T47D (cell line): Measurements from ENCODE around the gene DDHD1.
A peak's percentile ranks its signal among the peaks of the same experiment; 100 is the strongest.
"Not testable (repeated sequence)": the region's sequence is repeated elsewhere in the genome, so short reads cannot be mapped to it uniquely, and the experiment has no call there.

Source experiments
- DNase-seq, 2 experiments: peaks; one replicate each; pipeline versions ENCODE4 v3.0.0 to v3.0.0-alpha.2; 2011 to 2012; ENCODE audit warnings: low read depth in 1 of 2, low spot score in 1 of 2
- JUND ChIP-seq: IDR thresholded peaks from 2 replicates; pipeline ENCODE4 v1.6.1; 2012; ENCODE audit warnings: low read depth
- in situ Hi-C: cut with HindIII; loops from 2 replicates; pipeline ENCODE4 v1.10.0; 2016; ENCODE audit warnings: low sequenced_read_pairs, low pct_unique_long_range_greater_than_20kb

DDHD1 gene

DNA sequence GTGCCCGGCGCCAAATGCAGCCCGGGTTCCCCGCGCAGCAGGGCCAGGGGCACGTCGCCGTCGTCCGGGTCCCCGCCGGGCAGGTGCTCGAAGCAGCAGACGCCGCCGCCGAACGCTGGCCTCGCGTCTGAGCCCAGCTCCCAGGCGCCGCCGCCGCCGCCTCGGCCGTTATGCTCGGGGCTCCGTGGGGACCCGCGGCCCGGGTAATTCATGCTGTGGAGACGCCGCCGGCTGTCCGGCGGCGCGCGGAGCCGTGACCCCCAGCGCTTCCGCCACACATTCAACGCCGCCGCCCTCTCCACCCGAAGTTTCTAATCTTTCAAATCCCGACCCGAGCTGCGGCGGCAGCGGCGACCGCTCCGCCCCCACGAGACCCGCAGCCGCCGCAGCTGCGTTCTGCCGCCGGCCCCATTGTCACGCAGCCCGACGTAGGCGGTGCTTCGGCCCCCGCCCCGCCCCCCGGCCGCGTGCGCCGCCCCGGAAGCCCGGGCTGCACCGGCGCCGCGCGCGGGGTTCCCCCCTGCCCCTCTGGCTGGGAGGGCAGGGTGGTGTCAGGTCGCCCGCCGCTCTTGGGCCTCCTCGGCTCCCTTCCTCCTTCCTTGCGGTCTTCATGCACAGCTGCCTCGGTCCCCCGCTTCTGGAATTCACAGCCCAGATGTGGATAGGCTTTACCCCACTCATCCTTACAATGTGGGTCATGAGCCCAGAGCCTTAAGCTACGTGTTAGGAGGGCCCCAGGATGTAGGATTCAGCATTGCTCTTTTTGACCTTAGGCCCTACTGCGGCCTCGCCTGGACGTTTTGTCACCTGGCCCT is at the start of gene DDHD1:
Gene DDHD1, minus strand, starts transcription at position 437 of the 815 bp plus-strand sequence. Its CDS starts 225 bp downstream, at position 212.
- peak; percentile 79 to 93 for DNase-seq
- no peak for TF ChIP-seq JUND
- in situ Hi-C loops, result no loop called here

DNA sequence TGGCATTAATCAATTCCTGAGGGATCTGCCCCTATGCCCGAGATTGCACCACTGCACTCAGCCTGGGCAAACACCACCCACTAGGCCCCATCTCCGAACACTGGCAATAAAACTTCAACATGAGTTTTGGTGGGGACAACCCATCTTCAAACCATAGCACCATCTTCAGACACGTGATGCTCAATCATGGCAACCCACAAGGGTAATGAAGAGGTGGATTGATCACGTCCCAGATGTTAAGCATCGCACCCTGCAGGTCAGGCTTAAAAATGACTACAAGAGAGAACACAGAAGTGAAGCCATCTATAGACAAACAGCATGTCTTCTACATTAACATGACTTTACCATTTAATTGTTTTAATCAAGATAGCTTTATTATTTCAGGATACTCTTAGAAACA is 42.8 kb upstream of the DDHD1 start:
- DNase-seq, result no peak
- in situ Hi-C loops, result no loop called here
- no peak for TF ChIP-seq JUND

DNA sequence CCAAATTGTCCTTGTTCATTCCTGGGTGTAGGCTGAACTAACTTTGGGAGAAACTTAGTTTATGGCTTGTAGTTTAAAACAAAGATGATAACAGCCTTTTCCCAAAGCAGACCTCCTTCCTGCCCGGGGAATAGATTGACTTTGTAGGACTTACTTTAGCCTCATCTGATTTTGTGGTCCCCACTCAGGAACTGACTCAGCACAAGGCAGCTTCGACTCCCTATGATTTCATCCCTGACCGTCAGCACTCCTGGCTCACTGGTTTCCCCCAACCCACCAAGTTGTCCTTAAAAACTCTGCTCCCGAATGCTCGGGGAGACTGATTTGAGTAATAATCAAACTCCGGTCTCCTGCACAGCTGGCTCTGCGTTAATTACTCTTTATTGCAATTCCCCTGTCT is 40.1 kb upstream of the DDHD1 start:
- in situ Hi-C loops, result no loop called here
- no peak for DNase-seq
- TF ChIP-seq JUND, result no peak

DNA sequence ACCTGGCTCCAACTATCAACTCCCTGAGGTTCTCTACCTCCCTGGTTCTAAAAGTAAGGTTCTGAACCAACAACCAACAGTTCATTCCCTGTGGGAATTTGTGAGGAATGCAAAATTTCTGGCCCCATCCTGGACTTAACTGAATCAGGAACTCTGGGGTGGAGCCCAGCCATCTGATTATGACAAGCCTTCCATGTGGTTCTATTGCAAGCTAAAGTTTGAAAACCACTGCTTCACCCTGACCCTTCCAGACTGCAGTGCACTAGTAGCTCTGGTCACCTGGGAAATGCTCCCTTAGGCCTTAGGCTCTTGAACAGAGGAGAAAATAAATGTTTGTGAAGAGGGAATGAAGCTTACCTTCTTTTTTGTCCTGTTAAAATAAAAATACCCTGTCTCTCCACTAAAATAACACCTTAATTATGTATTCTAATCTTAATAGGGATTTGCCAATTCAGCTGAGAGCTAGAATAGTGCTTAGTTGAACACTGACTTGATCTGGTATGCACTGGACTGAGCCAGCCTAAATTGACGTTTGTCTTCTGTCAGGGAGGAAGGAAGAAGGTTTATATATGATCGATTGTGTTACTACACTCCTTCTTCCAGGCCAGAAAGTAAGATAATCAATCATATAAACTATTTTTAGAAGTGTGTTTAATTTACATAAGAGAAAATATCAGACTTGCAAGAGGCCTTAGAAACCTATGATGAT is 39.1 kb upstream of the DDHD1 start:
- TF ChIP-seq JUND, result no peak
- in situ Hi-C loops, result no loop called here
- no peak for DNase-seq

DNA sequence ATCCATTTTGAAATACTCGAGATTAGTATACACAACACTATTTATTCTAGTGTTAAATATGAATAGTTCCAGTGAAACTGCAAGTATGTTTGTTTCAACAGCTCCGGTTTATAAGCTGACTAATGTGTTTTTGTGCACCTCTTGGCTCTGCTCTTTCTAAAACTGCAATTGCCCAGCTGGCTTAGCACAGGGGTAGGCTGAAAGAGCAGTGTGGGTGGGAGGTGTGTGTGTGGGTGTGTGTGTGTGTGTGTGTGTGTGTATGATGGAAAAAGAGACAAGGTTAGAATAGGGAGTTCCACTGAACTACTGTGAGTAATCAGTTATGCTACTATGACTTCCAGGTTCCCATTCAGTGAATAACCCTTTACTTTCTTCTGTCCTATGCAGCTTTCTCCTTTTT is 37.8 kb upstream of the DDHD1 start:
- in situ Hi-C loops, result no loop called here

DNA sequence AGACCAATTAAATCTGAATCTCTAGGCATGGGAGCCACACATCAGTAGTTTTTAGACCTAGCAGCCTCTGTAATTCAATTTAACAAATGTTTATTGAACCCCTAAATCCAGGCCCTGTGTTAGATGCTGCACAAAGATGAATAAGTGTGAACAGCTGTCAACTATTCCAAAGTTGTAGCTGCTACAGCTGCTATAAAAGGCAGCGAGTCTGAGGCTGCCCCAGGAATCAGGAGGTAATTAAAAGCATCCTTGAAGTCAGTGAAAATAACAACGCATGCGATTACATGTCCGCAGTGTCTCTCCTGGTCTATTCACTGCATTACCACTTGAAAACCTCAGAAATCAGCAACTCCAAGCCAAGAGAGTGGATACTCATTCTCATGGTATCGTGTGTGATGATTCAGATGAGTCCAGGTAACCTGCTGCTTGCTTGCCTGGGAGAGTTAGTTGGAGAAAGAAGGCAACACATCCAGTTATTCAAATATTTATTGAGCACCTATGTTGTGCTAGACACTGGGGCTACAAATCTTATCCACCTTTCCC is 34.9 kb upstream of the DDHD1 start:
- DNase-seq, result no peak
- in situ Hi-C loops, result no loop called here
- TF ChIP-seq JUND, result no peak

More for the DNA sequence above, 37.8 kb upstream of the DDHD1 start:
- no peak for DNase-seq
- TF ChIP-seq JUND, result no peak

DNA sequence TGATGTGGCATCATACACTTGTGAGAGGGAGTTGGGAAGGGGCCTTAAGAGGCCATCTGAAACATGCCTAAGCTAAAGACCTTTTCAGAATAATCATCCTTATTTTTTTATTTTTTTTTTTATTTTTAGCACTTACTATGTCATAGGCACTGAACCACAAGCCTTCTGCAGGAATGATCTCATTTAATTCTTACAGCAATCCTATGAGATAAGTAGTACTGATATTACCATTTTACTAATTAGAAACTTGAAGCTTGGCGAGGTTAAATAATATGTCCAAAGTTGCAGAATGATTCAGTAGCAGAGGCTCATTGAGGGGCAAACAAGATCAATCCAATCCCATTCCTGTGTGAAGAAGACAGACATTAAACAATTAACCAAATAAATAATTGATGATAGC is 33.4 kb upstream of the DDHD1 start:
- DNase-seq, result no peak
- in situ Hi-C loops, result no loop called here
- no peak for TF ChIP-seq JUND

DNA sequence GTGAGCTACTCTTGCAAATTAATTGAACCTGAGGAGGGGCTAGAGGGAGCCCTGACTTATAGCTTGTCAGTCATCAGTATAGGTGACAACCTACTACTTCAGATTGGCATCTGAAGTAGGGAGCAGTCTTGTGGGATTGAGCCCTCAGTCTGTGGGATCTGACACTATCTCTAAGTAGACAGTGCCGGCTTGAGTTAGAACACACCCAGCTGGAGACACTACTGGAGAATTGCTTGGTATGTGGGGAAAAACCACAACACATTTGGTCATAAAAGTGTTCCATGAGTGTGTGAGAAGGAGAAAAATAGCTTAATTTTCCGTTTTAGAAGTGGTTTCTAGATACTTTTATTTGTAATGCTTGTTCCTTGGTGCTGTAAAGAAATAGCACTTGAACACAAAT is 30.5 kb upstream of the DDHD1 start:
- DNase-seq, result no peak
- in situ Hi-C loops, result no loop called here
- TF ChIP-seq JUND, result no peak

DNA sequence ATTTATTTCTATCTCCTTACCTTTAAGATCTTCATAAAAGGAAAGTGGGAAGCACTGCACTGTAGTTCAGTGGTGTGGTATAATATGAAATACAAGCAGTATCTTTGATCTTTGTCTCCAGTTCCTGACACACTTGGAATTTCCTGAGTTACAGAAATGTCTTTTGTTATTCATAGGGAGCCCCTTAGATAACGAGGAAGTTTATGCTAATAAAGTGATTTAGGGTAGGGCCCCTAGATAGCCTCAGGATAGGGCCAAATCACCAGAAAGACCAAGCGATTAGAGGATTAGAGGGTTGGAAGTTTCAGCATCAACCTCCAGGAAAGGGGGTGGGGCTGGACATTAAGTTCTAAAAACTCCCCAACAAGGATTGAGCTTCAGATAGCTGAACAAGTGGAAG is 29.9 kb upstream of the DDHD1 start:
- in situ Hi-C loops, result no loop called here
- DNase-seq, result no peak
- no peak for TF ChIP-seq JUND

DNA sequence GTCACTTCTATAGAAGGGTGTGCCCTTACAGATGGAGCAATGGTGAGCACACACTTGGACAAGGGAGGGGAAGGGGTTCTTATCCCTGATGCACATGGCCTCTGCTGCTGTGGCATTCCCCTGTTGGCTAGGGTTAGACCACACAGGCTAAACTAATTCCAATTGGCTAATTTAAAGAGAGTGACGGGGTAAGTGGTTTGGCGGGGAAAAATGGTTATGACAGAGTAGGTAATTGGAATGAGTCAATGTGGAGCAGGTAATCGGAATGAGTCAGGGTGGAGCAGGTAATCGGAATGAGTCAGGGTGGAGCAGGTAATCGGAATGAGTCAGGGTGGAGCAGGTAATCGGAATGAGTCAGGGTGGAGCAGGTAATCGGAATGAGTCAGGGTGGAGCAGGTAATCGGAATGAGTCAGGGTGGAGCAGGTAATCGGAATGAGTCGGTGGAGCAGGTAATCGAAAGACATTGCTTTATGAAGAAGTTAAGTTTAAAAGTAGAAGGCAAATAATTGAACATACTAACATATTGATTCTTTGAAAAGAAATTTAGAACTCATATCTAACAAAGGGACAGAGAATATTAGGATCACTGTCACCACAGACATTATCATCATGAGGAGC is 28.4 kb upstream of the DDHD1 start:
- in situ Hi-C loops, DNase-seq: not testable (repeated sequence)

DNA sequence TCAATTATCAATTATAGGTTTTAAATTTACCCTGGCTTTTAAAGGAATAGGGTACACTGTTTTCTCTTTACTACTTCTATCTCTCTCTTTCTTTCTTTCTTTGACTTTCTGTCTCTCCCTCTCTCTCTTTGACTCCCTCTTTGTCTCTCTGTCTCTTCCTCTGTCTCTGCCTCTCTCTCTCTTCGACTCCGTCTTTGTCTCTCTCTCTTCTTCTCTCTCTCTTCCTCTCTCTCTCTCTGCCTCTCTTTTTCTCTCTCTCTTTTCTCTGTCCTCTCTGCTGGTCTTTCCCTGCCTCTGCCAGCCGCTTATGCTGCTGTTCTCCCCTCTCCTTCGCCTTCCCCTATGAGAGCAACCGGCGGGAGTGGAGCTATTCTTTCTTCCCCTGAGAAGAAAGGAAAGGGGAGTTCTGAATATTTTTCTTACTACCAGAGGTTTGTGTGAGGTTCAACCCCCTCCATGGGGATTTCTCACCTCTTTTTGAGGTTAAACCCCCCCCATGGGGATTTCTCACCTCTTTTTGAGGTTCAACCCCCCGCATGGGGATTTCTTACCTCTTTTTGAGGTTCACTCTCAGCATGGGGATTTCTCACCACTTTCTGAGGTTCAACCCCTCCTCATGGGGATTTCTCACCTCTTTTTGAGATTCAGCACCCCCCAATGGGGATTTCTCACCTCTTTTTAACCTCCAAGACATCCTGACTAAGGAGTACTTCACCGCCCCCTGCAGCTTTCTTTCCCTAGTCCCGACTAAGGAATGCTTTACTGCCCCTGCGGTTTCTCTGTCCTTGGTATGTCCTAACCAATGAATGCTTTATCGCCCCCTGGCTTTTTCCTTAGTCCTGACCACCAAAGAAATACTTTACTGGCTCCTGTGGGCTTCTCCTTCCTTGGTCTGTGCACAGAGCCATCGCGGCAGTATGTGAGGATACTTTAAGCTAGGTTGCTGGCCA is 27.4 kb upstream of the DDHD1 start:
- peak in 1 of 2 experiments; percentile 12 for DNase-seq
- in situ Hi-C loops, result no loop called here
- no peak for TF ChIP-seq JUND

DNA sequence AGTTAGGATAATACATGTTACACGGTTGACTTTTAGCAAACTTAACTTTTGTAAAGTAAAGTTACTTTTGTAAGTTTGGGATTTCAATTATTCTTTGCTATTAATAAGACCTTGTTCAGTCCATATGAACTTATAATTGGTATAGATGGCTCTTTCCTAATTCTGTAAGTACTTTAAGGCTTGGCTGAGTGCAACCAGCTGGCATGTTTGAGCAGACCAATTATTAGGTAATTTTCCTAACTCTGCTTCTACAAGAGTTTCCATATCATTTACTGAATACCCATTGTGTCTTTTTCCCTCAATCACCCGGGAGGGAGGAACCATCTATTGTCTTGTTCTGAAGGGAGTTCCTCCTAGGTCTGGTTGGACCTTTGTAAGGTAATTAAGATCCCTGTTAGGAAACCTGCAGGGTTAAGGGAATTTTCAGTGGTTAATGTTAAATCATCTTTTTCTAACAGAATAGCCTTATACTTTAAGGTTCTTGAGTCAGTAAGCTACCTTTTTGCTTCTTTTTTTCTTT is 26.4 kb upstream of the DDHD1 start:
- in situ Hi-C loops, DNase-seq: not testable (repeated sequence)
